ENCODE data around the gene CCDC102A.

CCDC102A gene

GRCh38 chr16:57522960-57523359, 13.4 kb downstream of the CCDC102A start:
- DNase-seq = no peak

GRCh38 chr16:57519796-57520360, 16.5 kb downstream of the CCDC102A start:
- peak in 55 of 58 donors; percentile 6 to 86 (median 48) for DNase-seq

- DNase-seq = no peak
These were observed 17.4 kb downstream of the CCDC102A start for GRCh38 chr16:57518922-57519321.

GRCh38 chr16:57518520-57518919, 17.9 kb downstream of the CCDC102A start:
- DNase-seq = no peak

GRCh38 chr16:57517397-57518367, 18.7 kb downstream of the CCDC102A start:
- DNase-seq = no peak

- no peak for DNase-seq
These were observed 19.6 kb downstream of the CCDC102A start for GRCh38 chr16:57516773-57517172.

- peak in 3 of 58 donors; percentile 17 to 28 (median 18) for DNase-seq
These were observed 20.1 kb downstream of the CCDC102A start for GRCh38 chr16:57516176-57516725.

- no peak for DNase-seq
These were observed 21.4 kb downstream of the CCDC102A start for GRCh38 chr16:57514791-57515600.

GRCh38 chr16:57514371-57514770, 22.0 kb downstream of the CCDC102A start:
- DNase-seq = no peak

GRCh38 chr16:57513371-57514102, 22.8 kb downstream of the CCDC102A start:
- DNase-seq = no peak

GRCh38 chr16:57512296-57513001, 23.9 kb downstream of the CCDC102A start:
- no peak for DNase-seq

- no peak for DNase-seq
These were observed 26.1 kb downstream of the CCDC102A start for GRCh38 chr16:57510016-57510871.

- DNase-seq = no peak
These were observed 27.0 kb downstream of the CCDC102A start for GRCh38 chr16:57509231-57509923.

- no peak for DNase-seq
These were observed 28.3 kb downstream of the CCDC102A start for GRCh38 chr16:57508035-57508425.

- no peak for DNase-seq
These were observed 29.0 kb downstream of the CCDC102A start for GRCh38 chr16:57507136-57508034.

- no peak for DNase-seq
These were observed 31.2 kb downstream of the CCDC102A start for GRCh38 chr16:57505169-57505568.

GRCh38 chr16:57504491-57504890, 31.9 kb downstream of the CCDC102A start:
- DNase-seq = no peak
